Suprapubic skin (tissue), 3 donors: Measurements from ENCODE around the gene ARPC4.

Source experiments
- EP300 ChIP-seq: sonication (generic); formaldehyde crosslinking; IDR thresholded peaks from one replicate; pipeline ENCODE4 v1.6.1; 2017; ENCODE audit warnings: antibody characterized with exemption
- POLR2A ChIP-seq, 2 donors: fragments of 450-650 bp; IDR thresholded peaks; one replicate each; pipeline ENCODE4 v1.6.1; 2017; ENCODE audit warnings: antibody characterized with exemption in 2 of 2, mild to moderate bottlenecking in 2 of 2, moderate library complexity in 2 of 2
- TF ChIP-seq, protein P1 (sequence below), 2 donors: fragments of 200-600 bp in 1 of 2; fragments of 450-650 bp in 1 of 2; sonication (generic) in 1 of 2; IDR thresholded peaks; one replicate each; pipeline ENCODE4 v1.5.1; 2016 to 2019; ENCODE audit warnings: antibody characterized with exemption in 2 of 2, mild to moderate bottlenecking in 1 of 2, moderate library complexity in 1 of 2

DNA sequence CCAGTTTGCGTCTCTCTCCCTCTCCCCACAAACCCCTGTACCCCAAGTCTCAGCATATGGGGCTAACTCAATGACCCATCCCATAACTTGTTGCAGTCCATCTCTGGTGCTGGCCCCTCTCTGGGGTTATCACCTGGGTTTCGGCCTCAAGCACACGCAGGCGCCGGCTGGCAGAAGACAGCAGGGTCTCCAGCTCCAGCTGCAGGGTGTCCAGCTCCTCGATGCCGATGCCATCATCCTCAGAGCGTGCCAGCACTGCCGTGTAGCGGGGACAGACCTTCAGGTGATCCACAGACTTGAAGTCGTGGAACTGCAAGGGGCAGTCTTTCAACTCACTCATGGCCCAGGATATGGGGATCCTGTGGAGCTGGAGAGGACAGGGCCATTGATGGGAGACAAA is 1.8 kb upstream of the ARPC4 start:
- TF ChIP-seq, protein P1, sequence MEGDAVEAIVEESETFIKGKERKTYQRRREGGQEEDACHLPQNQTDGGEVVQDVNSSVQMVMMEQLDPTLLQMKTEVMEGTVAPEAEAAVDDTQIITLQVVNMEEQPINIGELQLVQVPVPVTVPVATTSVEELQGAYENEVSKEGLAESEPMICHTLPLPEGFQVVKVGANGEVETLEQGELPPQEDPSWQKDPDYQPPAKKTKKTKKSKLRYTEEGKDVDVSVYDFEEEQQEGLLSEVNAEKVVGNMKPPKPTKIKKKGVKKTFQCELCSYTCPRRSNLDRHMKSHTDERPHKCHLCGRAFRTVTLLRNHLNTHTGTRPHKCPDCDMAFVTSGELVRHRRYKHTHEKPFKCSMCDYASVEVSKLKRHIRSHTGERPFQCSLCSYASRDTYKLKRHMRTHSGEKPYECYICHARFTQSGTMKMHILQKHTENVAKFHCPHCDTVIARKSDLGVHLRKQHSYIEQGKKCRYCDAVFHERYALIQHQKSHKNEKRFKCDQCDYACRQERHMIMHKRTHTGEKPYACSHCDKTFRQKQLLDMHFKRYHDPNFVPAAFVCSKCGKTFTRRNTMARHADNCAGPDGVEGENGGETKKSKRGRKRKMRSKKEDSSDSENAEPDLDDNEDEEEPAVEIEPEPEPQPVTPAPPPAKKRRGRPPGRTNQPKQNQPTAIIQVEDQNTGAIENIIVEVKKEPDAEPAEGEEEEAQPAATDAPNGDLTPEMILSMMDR (IDR thresholded peaks at IDR 0.05), result no peak
- TF ChIP-seq POLR2A (IDR thresholded peaks at IDR 0.05) (no peak), EP300 (no peak)
